ENCODE results near the gene CCL18.
A peak's percentile ranks its signal among the peaks of the same experiment; 100 is the strongest.
"Not testable (repeated sequence)": the region's sequence is repeated elsewhere in the genome, so short reads cannot be mapped to it uniquely, and the experiment has no call there.

CCL18 gene

DNA sequence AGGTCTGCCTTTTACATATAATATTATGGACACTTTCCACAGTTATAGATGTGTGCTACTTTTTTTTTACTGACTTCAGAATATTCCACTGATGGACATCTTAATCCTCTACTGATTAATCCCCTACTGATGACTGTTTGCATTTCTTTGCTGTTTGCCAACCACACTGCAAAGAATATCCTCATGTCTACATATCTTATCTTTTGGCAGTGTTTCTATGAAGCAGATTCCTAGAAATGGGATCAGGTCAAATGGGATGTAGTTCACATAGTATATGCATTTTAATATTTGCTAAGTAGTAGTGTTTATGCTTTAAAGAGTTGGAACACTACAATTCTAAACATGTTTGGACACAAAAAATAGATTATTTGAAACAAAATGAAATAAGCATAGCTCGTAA lies 22.7 kb downstream of the CCL18 start:
- Mint-ChIP-seq H3K36me3 (ENCODE audit: low read depth) (peaks cover 3% of the 10 kb centered on the region), H3K9me3 (no peaks in the 10 kb centered on the region), H3K27ac (no peak overlapping the region), H3K4me1 (ENCODE audit: low read depth) (peaks cover 47% of the 10 kb centered on the region), H3K27me3 (ENCODE audit: low read depth) (peaks cover 20% of the 10 kb centered on the region), H3K4me3 (no peak overlapping the region)

DNA sequence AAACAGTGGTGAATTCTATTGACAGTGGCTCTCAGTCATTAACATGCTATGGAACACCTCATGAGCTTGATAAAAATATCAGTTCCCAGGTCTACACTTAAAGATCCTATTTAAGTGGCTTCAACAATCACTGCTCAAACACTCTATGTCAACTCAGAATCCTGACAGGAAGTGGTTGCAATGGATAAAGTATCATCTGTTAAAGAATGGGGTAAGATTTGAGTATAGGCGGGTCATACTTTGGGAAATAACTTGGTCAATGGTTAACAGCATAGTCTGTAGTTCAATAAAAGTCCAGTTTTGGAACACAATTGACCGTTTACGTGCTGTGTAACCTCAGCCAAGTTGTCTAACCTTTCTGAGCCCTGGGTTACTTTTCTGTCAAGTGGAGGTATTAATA lies 23.4 kb downstream of the CCL18 start:
- H3K36me3 Mint-ChIP-seq (ENCODE audit: low read depth); H3K4me3 Mint-ChIP-seq; H3K27ac Mint-ChIP-seq; H3K9me3 Mint-ChIP-seq: not testable (repeated sequence)
- H3K27me3 Mint-ChIP-seq (ENCODE audit: low read depth): peaks cover 20% of the 10 kb centered on the region
- peaks cover 46% of the 10 kb centered on the region for H3K4me1 Mint-ChIP-seq (ENCODE audit: low read depth)

- H3K36me3 Mint-ChIP-seq (ENCODE audit: low read depth); H3K9me3 Mint-ChIP-seq; H3K27ac Mint-ChIP-seq; H3K4me3 Mint-ChIP-seq: not testable (repeated sequence)
- Mint-ChIP-seq H3K27me3 (ENCODE audit: low read depth) (peaks cover 20% of the 10 kb centered on the region), H3K4me1 (ENCODE audit: low read depth) (peaks cover 45% of the 10 kb centered on the region)
These were observed 24.0 kb downstream of the CCL18 start for GRCh38 chr17:36087897-36088572.

DNA sequence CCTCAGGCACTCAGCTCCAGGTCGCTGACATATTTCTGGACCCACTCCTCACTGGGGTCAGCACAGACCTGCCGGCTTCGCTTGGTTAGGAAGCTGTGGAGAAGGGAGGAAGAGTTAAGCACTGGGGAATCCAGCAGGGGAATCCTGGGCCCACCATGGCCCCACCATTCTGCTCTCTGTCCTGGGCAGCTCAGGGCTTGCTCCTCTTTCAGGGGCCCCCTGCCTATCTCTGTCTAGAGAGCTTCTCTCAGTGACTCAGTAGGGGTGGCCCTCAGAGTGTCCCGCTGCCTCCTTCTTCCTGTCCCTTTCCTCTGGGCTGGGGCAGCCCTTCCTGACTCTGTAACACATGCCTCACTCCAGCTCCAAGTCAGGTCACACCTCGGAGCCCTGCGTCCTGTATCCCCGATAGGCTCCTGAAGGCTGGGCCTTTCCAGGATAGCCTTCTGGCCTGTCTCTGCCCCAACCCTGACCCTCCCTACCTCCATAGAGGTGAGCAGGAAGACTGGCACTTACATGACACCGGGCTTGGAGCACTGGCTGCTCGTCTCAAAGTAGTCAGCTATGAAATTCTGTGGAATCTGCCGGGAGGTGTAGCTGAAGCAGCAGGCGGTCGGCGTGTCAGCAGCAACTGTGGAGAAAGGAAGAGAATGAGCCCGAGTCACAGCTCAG lies 24.7 kb downstream of the CCL18 start:
- H3K4me1 Mint-ChIP-seq (ENCODE audit: low read depth): peaks cover 41% of the 10 kb centered on the region
- peaks cover 3% of the 10 kb centered on the region for H3K36me3 Mint-ChIP-seq (ENCODE audit: low read depth)
- H3K4me3 Mint-ChIP-seq: peak overlapping the region; percentile 16
- H3K27ac Mint-ChIP-seq: peak overlapping the region; percentile 23
- no peaks in the 10 kb centered on the region for H3K9me3 Mint-ChIP-seq
- H3K27me3 Mint-ChIP-seq (ENCODE audit: low read depth): peaks cover 20% of the 10 kb centered on the region

DNA sequence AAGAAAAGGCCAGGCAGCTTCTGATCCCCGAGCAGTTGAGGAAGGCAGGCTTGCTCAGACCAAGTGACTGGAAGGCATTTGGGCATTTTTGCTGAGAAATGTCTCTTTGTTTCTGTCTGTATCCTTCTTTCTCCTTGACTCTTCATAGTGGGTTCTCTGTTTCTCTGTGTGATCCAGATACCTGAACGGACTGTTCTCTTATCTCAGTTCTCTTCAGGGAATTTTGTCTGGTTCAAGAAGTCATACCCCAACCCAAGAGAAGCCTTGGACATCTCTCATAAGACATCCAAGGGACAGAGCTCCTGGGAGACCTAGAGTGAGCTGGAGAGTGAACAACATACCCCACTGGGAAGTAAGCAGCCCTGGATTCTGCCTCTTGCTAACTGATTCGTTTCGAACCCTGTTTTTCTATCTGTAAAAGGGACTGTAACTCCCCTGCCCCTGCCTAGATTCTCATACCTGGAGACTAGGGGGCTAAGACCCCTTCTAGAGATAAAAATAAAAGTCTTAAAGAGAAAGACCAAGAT lies 25.3 kb downstream of the CCL18 start:
- Mint-ChIP-seq H3K4me1 (ENCODE audit: low read depth) (peaks cover 41% of the 10 kb centered on the region), H3K27ac (peak overlapping the region; percentile 23), H3K4me3 (peak overlapping the region; percentile 16)

GRCh38 chr17:36089888-36090836 lies 26.1 kb downstream of the CCL18 start, which contains the start of gene CCL3:
Gene CCL3, minus strand, starts transcription at chr17:36090143. Its CDS starts 85 bp downstream, at chr17:36090058.
- Mint-ChIP-seq H3K27me3 (ENCODE audit: low read depth) (peaks cover 28% of the 10 kb centered on the region), H3K4me3 (peak within 1 kb of the TSS; percentile 44), H3K9me3 (no peaks in the 10 kb centered on the region), H3K27ac (peak within 1 kb of the TSS; percentile 81), H3K4me1 (ENCODE audit: low read depth) (peaks cover 40% of the 10 kb centered on the region), H3K36me3 (ENCODE audit: low read depth) (peaks cover 3% of the 10 kb centered on the region)

More for the DNA sequence above, 25.3 kb downstream of the CCL18 start:
- peaks cover 3% of the 10 kb centered on the region for H3K36me3 Mint-ChIP-seq (ENCODE audit: low read depth)
- peaks cover 23% of the 10 kb centered on the region for H3K27me3 Mint-ChIP-seq (ENCODE audit: low read depth)
- no peaks in the 10 kb centered on the region for H3K9me3 Mint-ChIP-seq

DNA sequence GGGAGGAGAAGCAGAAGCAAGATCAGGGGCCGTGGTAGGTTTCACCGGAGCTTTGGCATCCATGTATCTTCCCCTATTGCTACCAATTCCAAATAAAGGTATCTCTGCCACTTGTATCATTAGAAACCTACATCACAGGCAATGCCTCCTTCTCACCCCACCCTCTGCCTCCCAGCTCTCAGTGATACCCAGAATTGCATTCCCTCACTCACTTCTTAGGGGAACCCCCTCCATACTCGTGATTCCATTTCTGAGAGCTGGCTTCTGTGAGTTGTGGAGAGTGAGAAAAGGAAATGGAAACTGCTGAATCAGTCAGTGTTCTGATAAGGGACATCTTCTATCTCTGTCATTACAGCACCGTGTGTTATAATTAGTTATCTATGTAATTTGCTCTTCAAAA lies 28.2 kb downstream of the CCL18 start:
- peaks cover 25% of the 10 kb centered on the region for H3K27me3 Mint-ChIP-seq (ENCODE audit: low read depth)
- H3K27ac Mint-ChIP-seq: peak overlapping the region; percentile 4
- H3K4me3 Mint-ChIP-seq: no peak overlapping the region
- H3K9me3 Mint-ChIP-seq: no peaks in the 10 kb centered on the region
- H3K36me3 Mint-ChIP-seq (ENCODE audit: low read depth): peaks cover 3% of the 10 kb centered on the region
- H3K4me1 Mint-ChIP-seq (ENCODE audit: low read depth): peaks cover 38% of the 10 kb centered on the region

DNA sequence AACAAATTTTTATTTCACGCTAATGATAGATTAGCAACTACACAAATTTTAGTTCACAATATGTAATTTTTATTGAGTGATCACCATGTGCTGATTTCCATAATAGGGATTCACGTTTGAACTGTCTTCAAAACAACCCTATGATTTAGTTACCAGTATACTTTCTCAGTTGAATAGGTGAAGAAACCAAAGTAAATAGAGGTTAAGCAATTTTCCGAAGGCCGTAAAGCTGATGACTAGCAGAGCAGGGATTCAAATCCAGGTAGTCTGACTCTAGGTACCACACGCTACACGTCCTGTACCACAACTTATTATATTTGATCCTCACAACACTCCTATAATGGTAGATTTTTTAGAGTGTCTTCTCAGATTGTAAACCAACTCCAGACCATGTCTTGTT lies 28.6 kb downstream of the CCL18 start:
- Mint-ChIP-seq H3K27ac (peak overlapping the region; percentile 4), H3K4me1 (ENCODE audit: low read depth) (peaks cover 38% of the 10 kb centered on the region), H3K27me3 (ENCODE audit: low read depth) (peaks cover 25% of the 10 kb centered on the region)
- H3K4me3 Mint-ChIP-seq; H3K36me3 Mint-ChIP-seq (ENCODE audit: low read depth); H3K9me3 Mint-ChIP-seq: not testable (repeated sequence)

- peaks cover 25% of the 10 kb centered on the region for H3K27me3 Mint-ChIP-seq (ENCODE audit: low read depth)
- H3K4me1 Mint-ChIP-seq (ENCODE audit: low read depth): peaks cover 31% of the 10 kb centered on the region
- H3K27ac Mint-ChIP-seq: no peak overlapping the region
- no peaks in the 10 kb centered on the region for H3K36me3 Mint-ChIP-seq (ENCODE audit: low read depth)
- no peaks in the 10 kb centered on the region for H3K9me3 Mint-ChIP-seq
- H3K4me3 Mint-ChIP-seq: no peak overlapping the region
These were observed 30.2 kb downstream of the CCL18 start for GRCh38 chr17:36094232-36094631.

DNA sequence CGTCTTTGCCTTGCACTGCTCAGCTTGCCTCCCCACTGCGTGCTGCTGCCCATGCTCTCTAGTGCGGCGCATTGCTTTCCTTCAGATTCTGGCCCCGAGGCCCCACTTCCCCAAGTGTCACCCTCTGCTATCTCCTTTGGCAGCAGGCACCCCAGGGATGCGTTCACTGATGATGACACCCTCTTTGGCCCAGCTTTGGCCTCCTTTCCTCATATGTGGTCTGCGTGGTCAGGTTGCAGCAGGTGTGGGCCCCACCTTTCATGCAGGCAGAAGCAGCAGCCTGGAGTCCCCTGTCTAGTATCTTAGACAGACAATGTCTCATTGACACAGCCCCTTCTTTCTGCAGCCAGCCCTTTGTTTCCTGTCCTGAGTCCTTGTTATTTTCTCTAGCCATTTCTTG lies 30.7 kb downstream of the CCL18 start:
- Mint-ChIP-seq H3K4me1 (ENCODE audit: low read depth) (peaks cover 30% of the 10 kb centered on the region), H3K36me3 (ENCODE audit: low read depth) (no peaks in the 10 kb centered on the region), H3K27ac (no peak overlapping the region), H3K4me3 (no peak overlapping the region), H3K9me3 (no peaks in the 10 kb centered on the region), H3K27me3 (ENCODE audit: low read depth) (peaks cover 29% of the 10 kb centered on the region)

- Mint-ChIP-seq H3K4me3 (no peak overlapping the region), H3K27ac (no peak overlapping the region), H3K36me3 (ENCODE audit: low read depth) (no peaks in the 10 kb centered on the region), H3K4me1 (ENCODE audit: low read depth) (peaks cover 21% of the 10 kb centered on the region), H3K9me3 (no peaks in the 10 kb centered on the region), H3K27me3 (ENCODE audit: low read depth) (peaks cover 30% of the 10 kb centered on the region)
These were observed 31.9 kb downstream of the CCL18 start for GRCh38 chr17:36095992-36096391.

- not testable (repeated sequence) for H3K9me3 Mint-ChIP-seq; H3K27ac Mint-ChIP-seq; H3K36me3 Mint-ChIP-seq (ENCODE audit: low read depth); H3K4me3 Mint-ChIP-seq
- peaks cover 26% of the 10 kb centered on the region for H3K27me3 Mint-ChIP-seq (ENCODE audit: low read depth)
- H3K4me1 Mint-ChIP-seq (ENCODE audit: low read depth): peaks cover 12% of the 10 kb centered on the region
These were observed 34.9 kb downstream of the CCL18 start for GRCh38 chr17:36099004-36099403.

- Mint-ChIP-seq H3K4me3 (peak within 1 kb of the TSS; percentile 43), H3K27me3 (ENCODE audit: low read depth) (peaks cover 23% of the 10 kb centered on the region), H3K27ac (peak within 1 kb of the TSS; percentile 42)
- not testable (repeated sequence) for H3K9me3 Mint-ChIP-seq; H3K4me1 Mint-ChIP-seq (ENCODE audit: low read depth); H3K36me3 Mint-ChIP-seq (ENCODE audit: low read depth)
These were observed 39.4 kb downstream of the CCL18 start, which contains the start of gene CCL4 for GRCh38 chr17:36103401-36103975. Gene CCL4, plus strand, starts transcription at chr17:36103827. Its CDS starts 79 bp downstream, at chr17:36103906.

- Mint-ChIP-seq H3K27ac (peak overlapping the region; percentile 1), H3K27me3 (ENCODE audit: low read depth) (peaks cover 17% of the 10 kb centered on the region), H3K4me3 (peak overlapping the region; percentile 43)
- not testable (repeated sequence) for H3K36me3 Mint-ChIP-seq (ENCODE audit: low read depth); H3K4me1 Mint-ChIP-seq (ENCODE audit: low read depth); H3K9me3 Mint-ChIP-seq
These were observed 40.2 kb downstream of the CCL18 start for GRCh38 chr17:36104246-36104645.
